NCI-H2107 (cell line): ENCODE measurements around the gene INSIG2.
"Not testable (repeated sequence)": the region's sequence is repeated elsewhere in the genome, so short reads cannot be mapped to it uniquely, and the experiment has no call there.

Experiments used
- DNase-seq: peaks from one replicate; lab custom pipeline; 2025; lab: John Stamatoyannopoulos, UW

INSIG2 gene

DNA sequence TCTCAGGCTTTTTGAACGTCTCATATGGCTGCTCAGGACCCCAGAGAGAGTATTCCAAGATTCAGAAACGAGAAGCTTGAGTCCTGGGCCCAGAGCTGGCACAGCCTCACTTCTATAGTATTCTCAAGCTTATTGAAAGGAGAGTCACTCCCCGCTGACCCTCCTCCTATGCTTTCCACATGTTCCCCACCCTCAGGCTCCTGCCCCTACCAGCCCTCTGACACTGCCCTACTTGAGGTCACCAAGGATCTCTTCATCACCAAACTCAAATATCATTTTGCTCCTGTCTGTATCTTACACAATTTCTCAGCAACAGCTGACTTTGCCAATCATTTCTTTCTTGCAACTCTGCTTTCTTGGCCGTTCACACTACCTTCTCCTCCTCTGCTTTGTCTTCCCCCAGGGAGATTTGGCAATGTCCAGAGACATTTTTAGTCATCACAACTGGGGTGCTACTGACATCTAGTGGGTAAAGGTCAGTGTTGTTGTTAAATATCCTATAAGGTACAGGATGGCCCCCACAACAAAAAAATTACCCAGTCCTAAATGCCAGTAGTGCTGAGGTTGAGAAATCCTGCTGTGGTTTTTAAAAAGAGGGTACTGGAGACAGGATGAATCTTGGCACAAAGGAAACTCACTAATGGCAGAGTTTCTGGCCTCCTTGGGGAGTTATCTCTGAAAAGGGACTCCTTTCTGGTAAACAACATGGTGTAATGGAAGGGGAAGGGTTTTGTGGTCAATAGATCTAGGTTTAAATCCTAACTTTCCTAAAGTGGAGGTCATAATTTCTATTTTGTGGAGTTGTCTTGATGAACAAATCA lies 26.9 kb upstream of the INSIG2 start:
- no peak for DNase-seq

DNA sequence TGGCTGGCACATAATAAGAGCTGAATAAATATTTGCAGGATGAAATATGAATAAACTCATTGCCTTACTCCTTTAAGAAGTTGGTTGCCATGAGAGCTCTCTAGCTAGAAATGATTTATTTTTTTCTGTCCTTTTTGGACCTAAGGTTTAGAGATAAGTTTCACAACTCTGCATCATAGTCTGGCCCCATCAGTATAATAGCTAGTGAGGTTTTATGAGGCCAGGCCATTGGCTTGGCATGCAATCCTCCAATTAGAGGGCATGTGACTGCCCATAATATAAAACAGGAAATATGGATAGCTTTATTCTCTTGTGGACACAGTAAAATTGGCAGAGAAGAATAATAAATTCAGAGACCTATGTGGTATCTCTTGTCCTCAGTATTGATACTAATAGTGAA lies 26.2 kb upstream of the INSIG2 start:
- DNase-seq = no peak

DNA sequence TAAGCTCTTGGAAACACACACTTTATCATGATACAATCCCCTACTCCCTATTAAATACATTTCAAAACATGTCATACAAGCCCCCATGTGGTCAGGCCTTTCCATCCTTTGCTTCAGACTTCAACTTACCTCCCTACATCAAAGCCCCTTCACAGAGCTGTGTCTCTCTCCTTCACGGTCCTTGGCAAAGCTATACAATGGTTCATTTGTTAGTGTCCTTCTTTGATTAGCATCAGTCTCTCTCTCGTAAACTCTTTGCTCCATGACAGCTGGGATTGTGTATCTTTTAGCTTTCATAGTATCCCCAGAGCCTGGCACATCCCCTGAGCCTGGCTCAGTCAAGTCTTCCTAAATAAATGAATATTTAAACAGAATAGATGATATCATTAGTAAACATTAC lies 25.6 kb upstream of the INSIG2 start:
- no peak for DNase-seq

DNA sequence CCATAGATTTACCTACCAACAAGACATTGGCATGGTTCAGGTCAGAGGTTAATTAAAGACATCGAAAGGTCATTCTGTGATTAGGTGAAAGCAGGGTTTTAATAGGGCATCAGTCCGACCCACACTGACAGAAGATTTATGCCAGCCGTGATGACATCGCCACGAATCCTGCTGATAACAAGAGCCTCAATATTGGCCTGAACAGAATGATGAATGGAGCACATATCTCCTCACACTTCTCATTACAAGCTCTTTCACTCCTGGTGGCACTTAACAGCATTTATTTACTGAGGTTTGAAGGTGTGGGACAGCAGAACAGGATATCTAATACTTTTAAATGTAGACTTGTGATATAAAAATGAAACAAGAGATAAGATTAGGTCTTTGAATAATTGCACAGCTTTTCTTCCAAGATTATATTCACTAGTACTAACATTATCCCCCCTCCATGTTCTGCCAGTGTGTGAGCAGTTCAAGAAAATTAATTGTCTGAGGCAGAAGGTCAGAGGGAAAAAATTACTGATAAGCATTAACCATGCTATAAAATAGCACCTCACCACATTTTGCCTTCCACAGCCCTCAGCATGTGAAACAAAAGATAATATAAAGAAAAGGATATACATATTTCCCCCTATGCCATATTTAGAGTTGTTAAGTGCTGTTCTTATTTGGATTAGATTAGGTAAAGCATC lies 23.1 kb upstream of the INSIG2 start:
- DNase-seq = no peak

DNA sequence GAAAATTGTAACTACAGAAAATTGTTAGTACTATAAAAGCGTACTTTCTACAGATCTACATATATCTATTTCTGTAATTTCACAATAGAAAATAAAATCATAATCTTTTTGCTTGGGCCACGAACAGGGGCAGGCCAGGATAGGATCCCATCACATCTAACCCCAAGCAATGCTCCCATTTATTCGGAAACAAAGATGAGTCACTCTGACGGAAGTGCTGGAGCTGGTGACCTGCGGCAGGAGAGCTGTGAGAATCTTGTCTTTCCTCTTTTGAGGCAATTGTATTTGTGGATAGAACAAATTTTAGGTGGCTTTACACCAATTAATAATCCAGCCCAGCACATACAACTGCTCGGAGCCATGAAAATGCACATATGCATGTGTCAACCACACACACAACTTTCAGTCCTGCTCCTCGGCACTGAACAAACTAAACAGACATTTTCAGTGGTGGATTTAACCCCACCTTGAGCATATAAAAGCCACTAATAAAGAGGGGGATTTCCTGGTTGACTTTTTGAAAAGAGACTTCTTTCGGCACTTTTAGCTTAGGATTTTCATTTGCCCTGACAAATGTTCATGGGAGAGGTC lies 22.3 kb upstream of the INSIG2 start:
- DNase-seq = no peak

DNA sequence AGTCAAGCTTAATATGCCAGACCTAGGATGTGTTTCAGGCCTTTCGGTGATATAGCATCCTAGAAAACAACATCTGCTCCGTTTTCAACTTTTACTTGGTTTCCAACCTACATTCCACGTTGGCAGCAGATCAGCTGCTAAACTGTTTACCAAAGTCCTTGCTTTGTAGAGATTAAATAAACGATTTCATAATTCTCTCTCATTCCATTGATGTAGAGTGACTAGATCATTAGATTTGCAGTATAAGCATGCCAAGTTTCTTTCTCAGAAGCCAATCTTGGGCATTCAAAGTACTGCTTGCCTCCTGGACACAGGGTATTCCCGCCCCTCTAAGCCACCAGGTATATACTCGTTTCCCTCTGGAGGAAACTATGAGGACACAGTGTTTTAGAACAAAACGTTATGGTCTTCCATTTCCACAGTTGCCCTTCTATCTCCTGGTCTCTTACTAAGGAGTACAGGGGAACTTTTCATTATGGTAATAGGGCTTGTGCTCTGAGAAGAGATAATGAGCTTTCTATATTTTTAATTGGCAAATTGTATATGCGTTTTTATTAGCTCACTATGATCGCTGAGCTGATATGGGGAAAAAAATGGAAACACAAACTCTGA lies 10.5 kb upstream of the INSIG2 start:
- no peak for DNase-seq

DNA sequence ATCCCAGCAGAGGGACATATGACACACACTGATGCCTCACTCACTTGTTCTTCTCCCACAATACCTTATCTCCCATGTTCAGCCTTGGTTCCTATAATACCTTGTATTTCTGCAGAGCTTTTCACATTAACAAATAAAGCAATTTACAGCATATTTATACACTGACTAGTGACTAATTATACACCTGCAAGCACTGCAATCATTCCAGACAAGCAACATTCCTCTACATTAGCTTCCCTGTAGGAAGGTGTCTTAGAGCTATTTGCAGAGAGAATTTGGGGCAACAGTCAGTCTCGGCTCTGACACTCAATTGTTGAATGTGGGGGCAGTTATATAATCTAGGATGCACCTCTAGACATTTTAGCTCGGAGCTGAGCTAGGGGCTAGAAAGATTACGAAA lies 9.5 kb upstream of the INSIG2 start:
- no peak for DNase-seq

DNA sequence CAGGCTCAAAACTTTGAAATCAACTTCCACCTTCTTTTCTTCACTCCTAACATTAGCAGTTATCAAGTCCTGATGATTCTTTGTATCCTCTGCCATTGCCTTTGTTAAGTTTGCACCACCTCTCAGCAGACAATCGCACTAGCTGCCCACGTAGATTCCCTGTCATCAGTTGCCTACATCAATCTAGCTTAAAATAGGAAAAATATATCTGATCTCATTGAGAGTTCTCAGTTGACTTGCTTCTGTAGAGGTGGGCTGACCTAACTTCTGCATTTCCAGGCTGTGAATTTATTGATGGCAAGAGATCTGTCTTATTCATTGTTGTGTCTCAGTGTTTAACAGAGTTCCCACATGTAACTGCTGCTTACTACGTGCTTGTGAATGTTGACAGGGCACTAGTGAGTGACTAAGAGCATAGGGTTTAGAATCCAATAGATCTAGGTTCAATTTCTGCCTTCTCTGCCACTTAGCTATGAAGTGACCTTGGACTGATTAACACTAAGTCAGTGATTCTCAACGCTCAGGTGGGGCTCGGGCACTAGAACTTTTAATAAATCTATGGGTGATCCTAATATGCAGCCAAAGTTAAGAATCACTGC lies 3.7 kb upstream of the INSIG2 start:
- DNase-seq = no peak

DNA sequence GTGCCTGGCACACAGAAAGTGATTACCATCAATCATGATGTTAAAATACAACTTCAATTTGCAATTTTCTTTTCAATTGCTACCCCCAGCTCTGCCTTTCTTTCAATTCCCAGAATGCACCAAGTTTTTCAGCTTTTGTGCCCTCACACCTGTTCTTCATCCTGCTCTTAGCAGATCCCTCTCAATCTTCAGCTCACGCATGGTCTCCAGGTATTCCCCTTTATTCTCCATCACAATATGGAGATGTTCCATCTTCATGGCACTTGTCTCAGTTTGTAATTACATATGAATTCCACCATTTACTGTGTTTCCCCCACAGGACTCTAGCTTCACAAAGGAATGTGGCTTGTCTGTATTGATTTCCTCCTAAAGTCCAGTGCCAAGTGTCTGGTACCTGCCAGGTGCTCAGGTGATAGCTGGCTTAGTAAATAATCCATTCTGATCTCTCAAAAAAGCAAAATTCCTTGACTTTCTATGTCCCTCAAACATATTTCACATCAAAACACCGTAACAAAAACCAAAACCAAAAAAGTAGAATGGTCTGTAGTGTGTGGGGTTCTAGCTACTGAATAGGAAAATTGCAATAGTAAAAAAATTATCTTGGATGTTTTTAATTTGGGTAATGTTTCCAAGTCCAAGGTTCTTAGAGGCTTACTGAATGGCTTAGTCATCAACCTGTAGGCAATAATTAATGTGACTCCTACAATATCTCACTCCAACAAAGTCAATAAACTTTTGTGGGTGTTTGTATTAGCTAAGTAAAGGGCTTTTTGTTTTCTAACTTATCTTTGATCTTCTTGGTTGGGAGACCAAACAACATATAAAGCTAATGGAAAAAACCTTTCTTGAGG lies 2.9 kb upstream of the INSIG2 start:
- no peak for DNase-seq

DNA sequence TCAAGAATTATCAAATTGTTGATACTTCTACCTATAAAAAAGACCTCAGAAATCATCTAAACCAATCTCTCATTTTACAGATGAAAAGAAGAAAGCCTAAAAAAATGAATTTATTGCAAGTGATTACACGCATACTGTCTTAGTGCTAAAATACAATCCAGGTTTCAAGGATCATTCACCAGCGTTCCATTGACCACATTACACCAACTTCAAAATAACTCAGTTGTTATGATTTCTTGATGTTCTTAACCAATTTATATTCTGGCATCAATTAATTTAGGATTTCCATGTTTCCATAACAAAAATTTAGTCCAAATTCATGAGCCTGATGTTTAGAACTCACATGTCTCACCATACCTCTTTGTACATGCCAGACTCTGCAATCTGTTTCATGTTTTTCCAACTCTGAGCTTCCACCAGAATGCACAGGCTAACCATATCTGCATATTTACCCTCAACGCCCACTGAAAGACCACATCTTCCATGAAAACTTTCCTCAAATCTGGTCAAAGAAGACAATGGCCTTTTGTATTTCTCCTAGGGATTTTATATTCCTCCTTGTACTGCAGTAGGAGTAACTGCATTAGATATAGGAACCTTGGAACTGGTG lies 2.1 kb upstream of the INSIG2 start:
- DNase-seq = no peak

DNA sequence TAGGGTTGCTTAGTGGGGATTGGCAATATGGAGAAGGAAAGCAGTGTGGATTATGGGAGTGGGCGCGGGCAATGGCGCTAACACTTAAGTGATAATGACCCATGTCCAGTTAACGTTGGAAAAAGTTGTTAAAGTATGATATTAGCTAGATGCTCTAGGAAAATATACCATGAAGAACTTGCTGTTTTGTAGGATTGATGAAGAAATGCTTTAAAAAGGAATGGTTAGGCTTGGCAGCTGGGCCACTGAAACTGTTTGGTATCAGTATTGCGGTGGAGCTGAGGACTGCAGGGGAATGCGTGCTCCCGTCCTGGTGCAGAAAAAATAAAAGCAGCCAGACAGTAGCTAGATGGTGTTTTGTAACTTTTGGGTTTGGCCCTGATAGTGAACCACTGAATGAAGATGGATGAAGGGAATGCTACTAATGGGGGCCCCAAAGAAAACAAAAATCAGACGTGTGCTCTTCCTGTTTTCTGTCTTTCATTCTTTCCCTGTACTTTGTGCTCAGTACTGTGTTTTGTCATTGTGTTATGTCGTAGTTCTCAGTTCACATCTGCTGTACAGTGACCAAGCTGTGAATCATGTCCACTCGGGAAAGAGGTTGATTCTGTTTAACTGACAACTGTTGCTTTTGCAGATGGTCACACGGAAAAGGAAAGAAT lies 999 bp downstream of the INSIG2 start:
- DNase-seq = no peak

DNA sequence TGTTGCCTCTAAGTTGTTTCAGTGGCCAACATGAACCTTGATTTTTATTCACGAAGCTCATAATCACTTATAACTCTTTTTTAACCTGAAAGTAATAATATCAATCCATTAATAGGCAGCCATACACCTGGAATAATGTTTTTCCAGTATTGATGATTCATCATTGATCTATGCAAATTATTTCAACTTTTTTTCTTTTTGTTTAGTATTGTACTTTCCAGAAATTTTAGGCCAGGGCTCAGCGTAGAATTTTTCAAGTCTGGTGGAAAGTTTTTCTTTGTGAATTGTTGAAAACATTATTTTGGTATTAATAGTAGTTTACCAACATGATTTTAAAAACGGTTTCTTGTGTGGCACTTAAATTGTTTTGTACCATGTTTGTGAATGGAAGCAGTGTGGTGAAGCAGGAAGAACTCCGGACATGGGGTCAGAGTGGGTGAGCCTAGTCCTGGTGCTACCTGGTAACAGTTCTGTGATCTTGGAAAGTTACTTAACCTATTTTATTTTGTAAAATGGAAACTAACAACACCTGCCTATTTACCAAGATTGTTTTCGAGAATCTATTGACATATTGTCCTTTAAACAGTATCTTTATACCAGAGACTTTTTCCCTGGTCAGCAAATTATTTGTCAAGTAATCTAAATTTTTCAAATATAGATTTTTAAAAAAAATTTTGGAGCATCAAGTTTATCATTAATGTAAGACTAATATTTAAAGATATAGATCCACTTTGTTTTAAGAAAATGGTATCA lies 2.3 kb downstream of the INSIG2 start:
- DNase-seq = no peak

DNA sequence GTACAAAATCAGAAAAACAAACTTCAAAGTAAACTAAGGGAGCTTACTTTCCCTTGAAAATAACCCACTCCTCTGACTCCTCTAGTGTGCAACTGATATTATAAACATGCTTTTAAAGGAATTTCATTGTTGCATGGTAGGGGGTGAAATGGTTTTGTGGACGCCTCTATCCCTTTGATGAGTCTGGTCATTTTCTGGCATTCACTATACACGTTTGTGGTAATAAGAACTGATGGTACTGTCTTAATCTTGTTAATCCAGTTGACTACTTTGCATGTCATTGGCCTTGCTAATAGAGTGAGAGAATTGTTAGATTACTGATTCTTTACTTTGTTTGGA lies 2.8 kb downstream of the INSIG2 start:
- no peak for DNase-seq

DNA sequence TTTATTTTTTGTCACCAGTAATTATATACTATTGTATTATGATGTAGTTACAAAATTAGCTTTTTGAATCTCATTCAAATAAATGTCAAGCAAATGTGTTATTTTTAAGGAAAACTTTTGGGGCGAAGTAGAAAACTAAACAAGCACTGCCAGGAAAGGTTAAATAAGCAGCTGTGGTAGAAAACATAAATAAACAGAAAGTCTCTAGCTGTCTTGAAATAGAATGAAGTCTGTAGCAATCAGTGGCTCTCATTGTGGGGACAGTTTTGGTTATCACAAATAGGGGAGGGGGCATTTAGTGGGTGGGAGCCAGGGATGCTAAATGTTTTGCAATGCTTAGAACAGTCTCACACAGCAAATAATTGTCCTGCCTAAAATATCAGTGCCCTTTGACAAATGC lies 3.4 kb downstream of the INSIG2 start:
- no peak for DNase-seq

DNA sequence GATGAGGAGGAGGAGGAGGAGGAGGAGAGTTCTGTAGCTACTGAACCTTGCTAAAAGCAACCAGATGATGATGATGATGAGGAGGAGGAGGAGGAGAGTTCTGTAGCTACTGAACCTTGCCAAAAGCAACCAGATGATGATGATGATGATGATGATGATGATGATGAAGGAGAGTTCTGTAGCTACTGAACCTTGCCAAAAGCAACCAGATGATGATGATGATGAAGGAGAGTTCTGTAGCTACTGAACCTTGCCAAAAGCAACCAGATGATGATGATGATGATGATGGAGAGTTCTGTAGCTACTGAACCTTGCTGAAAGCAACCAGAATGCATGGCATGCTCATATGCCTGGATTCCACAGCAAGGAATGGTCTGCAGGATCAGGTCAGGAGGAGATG lies 5.8 kb downstream of the INSIG2 start:
- DNase-seq = not testable (repeated sequence)

DNA sequence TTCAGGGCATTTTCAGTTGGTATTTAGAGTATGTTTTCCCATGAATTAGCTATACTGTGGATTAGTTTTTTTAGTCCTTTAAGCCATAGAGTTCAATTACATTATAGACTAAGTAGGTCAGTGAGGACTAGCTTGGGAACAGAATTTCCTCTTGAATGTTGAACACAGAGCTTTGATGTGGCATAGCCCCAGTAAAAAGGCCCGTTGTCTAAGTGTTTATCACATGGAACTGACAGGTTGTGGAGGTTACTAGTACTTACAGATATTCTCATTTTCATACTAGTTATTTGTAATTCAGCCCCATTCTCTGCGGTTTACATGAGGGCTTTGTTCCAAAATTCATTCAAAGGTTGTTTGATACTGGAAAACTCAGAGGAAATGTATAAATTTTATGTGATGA lies 6.2 kb downstream of the INSIG2 start:
- no peak for DNase-seq

DNA sequence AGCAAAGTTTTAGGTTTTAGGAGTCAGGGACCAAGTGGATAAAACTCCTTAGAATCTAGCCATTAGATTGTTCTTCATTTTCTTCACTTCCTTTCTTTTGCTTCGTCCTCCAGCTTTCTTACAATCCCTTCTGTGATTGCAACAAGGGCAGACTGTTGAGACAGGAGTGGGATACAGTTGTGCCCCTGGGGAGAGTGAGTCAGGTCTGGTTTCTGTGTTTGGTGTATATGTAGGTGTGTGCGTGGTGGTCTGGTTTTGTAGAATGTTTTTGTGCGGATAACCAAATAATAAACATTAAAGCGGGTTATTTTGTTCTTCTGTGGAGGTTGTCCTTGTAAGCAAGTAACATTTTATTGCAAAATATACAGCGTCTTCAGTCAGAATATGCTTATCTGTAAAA lies 7.3 kb downstream of the INSIG2 start:
- DNase-seq = no peak

DNA sequence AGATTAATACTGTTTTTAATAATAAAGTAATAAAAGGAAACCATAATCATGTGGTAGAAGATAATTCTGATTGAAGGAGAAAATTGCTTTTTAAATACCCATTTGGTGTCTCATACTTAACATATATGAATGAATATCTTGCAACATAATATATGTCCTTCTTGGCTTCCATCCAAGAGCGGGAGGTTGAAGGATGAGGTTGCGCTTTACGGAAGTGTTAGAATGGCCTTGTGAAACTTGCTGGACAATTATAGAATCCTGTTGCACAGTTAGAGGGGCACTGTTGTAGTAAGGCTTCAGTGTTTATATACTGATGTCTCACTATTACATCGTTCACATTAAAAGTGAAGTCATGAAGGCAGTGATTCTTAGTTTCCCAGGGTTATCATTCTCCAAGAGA lies 9.4 kb downstream of the INSIG2 start:
- no peak for DNase-seq

DNA sequence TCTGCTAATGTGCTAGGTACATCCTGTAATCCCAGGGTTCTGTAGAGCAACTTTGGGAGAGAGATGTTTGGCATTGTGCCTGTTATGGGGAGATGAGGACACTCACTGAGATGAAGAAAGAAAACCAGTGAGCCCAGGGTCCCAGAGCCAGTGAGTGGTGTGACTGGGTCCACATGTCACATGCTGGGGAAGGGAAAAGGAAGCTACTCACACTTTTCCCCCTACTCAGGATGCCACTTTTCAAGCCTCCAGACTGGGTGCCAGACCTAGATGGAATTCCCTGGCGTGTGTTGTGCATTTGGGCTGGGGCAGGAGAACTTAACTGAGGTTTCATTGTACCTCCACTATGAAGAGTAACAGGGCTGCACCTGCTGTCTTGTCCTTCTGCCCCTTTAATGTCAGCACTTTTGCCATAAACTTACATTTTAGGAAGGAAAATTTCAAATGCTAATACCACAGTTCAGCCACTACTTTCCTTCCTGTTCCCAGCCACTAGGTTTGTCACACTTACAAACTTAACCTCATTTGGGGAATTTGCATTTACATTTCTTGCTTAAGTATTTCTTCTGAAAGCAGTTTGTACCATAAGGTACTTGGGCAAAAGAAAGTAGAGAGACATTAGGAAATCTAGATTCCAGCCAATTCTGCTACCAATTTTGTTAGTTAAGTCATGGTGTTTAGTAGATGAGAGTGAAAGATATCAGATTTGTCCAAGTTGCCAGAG lies 10.2 kb downstream of the INSIG2 start:
- DNase-seq = no peak
